ENCODE results near the gene KCNJ11.

Gene KCNJ11

GRCh38 chr11:17408641-17409040 lies 20.2 kb upstream of the KCNJ11 start:
- no peak for DNase-seq (ENCODE audit: low spot score)
- FAIRE-seq, result no peak

DNA sequence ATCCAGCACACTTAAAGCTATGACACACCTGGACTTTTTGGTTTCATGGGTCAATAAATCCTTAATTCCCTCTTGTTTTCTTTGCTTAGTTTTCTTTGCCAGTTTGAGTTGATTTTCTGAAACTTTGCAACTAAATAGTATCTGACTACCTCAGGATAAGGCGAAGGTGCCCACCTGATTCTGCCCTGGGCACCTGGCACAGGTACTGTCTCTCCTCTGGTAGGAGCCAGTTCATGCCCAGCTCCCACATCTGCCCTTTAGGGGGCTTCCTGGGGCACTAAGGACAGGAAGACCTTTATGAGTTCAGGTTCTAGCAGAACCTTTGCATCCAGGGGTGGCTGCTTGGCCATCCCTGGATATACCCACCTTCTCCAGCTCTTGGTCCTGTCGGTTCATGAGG lies 19.6 kb upstream of the KCNJ11 start:
- no peak for FAIRE-seq
- DNase-seq (ENCODE audit: low spot score), result no peak

- DNase-seq (ENCODE audit: low spot score) (no peak), FAIRE-seq (no peak)
These were observed 19.1 kb upstream of the KCNJ11 start for GRCh38 chr11:17407575-17407974.

DNA sequence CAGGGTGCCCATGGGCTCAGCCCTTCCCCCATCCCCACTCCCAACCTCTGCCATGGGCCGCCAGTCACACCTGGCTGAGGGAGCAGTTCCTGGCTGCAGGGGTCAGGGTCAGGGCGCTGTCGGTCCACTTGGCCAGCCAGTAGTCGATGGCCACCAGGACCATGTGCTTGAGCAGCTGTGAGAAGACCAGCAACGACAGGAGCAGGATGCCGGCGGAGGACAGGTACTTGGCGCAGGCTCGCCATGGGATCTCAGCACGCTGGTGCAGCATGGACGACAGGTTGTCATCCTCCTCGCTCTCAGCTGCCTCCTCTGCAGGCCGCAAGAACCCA lies 18.3 kb upstream of the KCNJ11 start:
- DNase-seq (ENCODE audit: low spot score) (no peak), FAIRE-seq (no peak)

DNA sequence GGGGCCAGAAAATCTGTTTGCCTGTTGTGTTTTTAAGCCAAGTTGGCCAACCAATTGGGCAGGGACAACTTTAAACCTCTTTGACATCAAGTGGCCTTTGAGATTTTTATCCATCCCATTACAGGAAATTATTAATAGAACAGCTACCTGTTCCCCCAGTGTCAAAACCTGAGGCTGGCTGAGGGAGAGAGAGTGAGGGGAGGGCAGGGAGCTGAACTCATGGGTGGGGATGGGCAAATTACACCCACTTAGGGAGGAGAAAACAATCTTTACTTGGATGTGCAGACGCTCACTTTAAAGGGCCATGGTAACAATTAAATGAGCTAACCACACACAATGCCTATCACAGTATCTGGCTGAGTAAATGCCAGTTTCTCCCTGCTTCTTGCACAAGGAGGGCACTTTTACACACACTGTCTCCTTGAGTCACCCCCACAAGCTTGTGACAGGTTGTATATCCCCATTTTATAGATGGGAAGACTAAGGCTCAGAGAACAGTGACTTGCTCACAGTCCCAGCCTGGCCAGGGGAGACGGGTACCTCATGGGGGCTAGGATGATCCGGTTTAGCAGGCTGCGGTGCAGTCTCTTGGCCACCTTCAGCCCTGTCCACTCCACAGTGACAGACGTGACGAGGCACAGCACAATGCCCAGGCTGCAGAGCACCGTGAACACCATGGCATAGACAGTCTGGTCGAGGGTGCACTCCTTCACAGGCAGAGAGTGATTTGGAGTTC lies 17.8 kb upstream of the KCNJ11 start:
- no peak for FAIRE-seq
- DNase-seq (ENCODE audit: low spot score), result no peak

- FAIRE-seq (no peak), DNase-seq (ENCODE audit: low spot score) (peak; percentile 4)
These were observed 17.0 kb upstream of the KCNJ11 start for GRCh38 chr11:17405232-17406005.

GRCh38 chr11:17403980-17404759 lies 15.7 kb upstream of the KCNJ11 start:
- DNase-seq (ENCODE audit: low spot score), result peak; percentile 72
- FAIRE-seq, result peak; percentile 66

GRCh38 chr11:17402486-17402885 lies 14.0 kb upstream of the KCNJ11 start:
- no peak for FAIRE-seq

GRCh38 chr11:17401841-17402240 lies 13.4 kb upstream of the KCNJ11 start:
- FAIRE-seq, result no peak

More at GRCh38 chr11:17402486-17402885, 14.0 kb upstream of the KCNJ11 start:
- no peak for DNase-seq (ENCODE audit: low spot score)

DNA sequence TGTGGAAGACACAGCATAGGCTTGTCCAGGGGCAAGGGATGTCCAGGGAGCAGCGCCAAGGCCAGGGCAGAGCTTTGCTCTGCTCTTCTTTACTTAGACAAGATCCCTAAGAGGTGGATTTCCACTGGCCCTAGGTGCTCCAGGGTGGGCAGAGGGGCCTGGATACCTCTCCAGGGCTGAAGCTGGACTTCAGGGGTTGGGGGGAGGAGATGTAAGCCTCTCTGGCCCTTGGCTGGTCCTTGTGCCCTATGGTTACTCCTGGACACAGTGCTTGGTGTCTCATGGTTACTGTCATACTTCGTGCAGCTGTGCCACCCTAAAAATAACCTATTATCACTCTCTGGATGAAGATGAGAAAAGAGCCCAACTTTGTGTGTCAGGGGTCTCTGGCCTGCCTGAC lies 12.9 kb upstream of the KCNJ11 start:
- FAIRE-seq (no peak), DNase-seq (ENCODE audit: low spot score) (no peak)

More at GRCh38 chr11:17401841-17402240, 13.4 kb upstream of the KCNJ11 start:
- DNase-seq (ENCODE audit: low spot score), result no peak

- no peak for FAIRE-seq
These were observed 11.8 kb upstream of the KCNJ11 start for GRCh38 chr11:17400048-17400775.

DNA sequence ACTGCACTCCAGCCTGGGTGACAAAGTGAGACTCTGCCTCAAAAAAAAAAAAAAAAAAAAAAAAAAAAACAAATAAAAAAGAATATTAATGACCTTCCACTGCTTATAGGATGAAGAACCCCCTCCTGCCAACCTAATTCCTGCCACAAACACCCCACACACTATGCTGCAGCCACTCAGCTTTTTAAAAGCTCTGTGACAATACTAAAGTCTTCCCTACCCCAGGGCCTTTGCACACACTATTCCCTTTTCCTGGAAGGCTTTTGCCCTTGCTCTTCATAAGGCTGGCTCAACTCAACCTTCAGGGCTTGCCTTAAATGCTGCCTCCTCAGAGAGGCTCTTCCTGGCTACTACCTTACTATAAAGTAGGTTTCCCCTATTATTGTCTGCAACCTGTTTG lies 10.8 kb upstream of the KCNJ11 start:
- DNase-seq (ENCODE audit: low spot score) (no peak), FAIRE-seq (no peak)

More at GRCh38 chr11:17400048-17400775, 11.8 kb upstream of the KCNJ11 start:
- no peak for DNase-seq (ENCODE audit: low spot score)

- FAIRE-seq, result no peak
- DNase-seq (ENCODE audit: low spot score), result no peak
These were observed 9.0 kb upstream of the KCNJ11 start for GRCh38 chr11:17397311-17398002.

- FAIRE-seq, result no peak
- DNase-seq (ENCODE audit: low spot score), result no peak
These were observed 8.3 kb upstream of the KCNJ11 start for GRCh38 chr11:17396598-17397310.

- no peak for DNase-seq (ENCODE audit: low spot score)
- FAIRE-seq, result no peak
These were observed 7.5 kb upstream of the KCNJ11 start for GRCh38 chr11:17395978-17396377.

DNA sequence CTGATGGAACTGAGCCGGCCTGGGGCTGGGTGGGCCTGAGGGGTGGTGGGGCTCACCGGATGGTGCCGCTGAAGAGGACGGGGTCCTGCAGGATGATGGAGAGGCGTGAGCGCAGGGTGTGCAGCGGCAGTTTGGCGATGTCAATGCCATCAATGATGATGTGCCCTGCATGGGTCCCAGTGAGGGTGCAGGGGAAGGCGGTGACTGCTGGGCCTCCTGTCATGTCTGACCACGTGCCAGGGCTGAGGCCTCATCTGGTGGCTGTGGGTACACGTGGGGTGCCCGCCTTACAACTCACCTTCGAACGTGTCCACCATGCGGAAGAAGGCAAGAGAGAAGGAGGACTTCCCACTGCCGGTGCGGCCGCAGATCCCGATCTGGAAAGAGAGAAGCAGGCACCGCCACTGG lies 7.1 kb upstream of the KCNJ11 start:
- DNase-seq (ENCODE audit: low spot score) (no peak), FAIRE-seq (no peak)

DNA sequence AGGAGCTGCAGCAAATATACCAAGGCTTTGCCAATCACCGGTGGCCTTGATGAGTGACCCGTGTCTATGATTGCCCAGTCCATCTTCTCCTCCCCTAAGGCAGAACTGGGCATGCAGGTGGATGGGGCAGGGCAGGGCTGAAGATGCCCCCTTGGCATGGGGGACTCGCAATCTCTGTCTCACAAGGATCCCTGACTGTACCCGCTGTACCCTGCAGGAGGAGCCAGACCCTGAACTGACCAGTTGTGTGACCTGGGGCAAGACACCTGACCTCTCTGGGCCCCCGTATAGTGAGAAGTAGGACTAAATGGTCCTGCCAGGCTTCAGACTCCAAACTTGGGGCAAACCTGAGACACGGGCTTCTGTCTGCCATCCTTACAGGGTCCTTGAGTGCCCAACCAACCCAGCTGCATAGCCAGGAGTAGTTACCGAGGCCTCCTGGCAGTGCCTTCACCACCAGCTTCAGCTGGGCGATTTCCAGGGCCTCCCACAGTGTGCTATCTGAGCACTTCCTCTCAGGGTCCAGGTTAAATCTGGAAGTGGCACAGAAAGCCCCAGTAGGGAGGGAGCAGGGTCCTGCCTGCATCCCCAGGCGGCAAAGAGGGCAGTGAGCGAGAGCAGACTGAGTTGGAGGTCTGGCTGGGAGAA lies 6.4 kb upstream of the KCNJ11 start:
- no peak for FAIRE-seq
- DNase-seq (ENCODE audit: low spot score), result no peak

GRCh38 chr11:17393472-17393871 lies 5.0 kb upstream of the KCNJ11 start:
- no peak for FAIRE-seq
- DNase-seq (ENCODE audit: low spot score), result no peak

DNA sequence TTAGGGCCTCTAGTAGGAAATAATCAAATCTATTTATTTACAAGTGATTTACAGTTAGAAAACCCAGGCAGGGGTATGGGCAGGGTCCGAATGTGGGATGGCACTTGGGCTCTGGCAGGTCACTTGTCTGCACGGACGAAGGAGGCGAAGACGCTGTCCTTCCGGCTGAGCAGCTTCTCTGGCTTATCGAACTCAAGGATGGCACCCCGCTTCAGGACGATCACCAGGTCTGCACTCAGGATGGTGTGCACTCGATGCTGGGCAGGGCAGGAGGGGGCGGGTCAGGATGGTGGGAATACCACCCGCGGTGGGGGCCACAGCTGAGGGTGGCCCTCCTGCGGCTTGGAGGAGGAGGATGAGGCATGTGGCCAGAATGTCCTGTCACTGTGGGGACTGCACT lies 4.4 kb upstream of the KCNJ11 start:
- no peak for FAIRE-seq
- DNase-seq (ENCODE audit: low spot score), result no peak
